NCI-H526 treated with DMSO at 0.1 percent for 48 hours (cell line): ENCODE data around the gene TMEM170A.
"Not testable (repeated sequence)": the region's sequence is repeated elsewhere in the genome, so short reads cannot be mapped to it uniquely, and the experiment has no call there.

Experiments
- DNase-seq: peaks from one replicate; lab custom pipeline; 2025; lab: John Stamatoyannopoulos, UW

TMEM170A gene

GRCh38 chr16:75464122-75464918 is at the start of gene TMEM170A:
Gene TMEM170A (minus strand): TSS chr16:75464689. CDS start chr16:75464600, 89 bp downstream.
- peak; percentile 86 for DNase-seq

GRCh38 chr16:75506574-75506973 is 42.1 kb upstream of the TMEM170A start:
- DNase-seq: no peak

- DNase-seq: no peak
Observed at GRCh38 chr16:75506107-75506506, 41.6 kb upstream of the TMEM170A start.

- DNase-seq: no peak
Observed at GRCh38 chr16:75503801-75504200, 39.3 kb upstream of the TMEM170A start.

- no peak for DNase-seq
Observed at GRCh38 chr16:75502916-75503605, 38.6 kb upstream of the TMEM170A start.

GRCh38 chr16:75501820-75502219 is 37.3 kb upstream of the TMEM170A start:
- DNase-seq: not testable (repeated sequence)

GRCh38 chr16:75501359-75501758 is 36.9 kb upstream of the TMEM170A start:
- no peak for DNase-seq

- not testable (repeated sequence) for DNase-seq
Observed at GRCh38 chr16:75498605-75499322, 34.3 kb upstream of the TMEM170A start.

- DNase-seq: no peak
Observed at GRCh38 chr16:75497558-75497957, 33.1 kb upstream of the TMEM170A start.

- peak; percentile 3 for DNase-seq
Observed at GRCh38 chr16:75495076-75495674, 30.7 kb upstream of the TMEM170A start, which contains the start of gene CHST6. Gene CHST6 (minus strand): TSS chr16:75495441. CDS start chr16:75479828, 15,613 bp downstream.

GRCh38 chr16:75494661-75495075 is 30.2 kb upstream of the TMEM170A start:
- peak; percentile 4 for DNase-seq

- DNase-seq: no peak
Observed at GRCh38 chr16:75494184-75494583, 29.7 kb upstream of the TMEM170A start.

GRCh38 chr16:75491876-75492275 is 27.4 kb upstream of the TMEM170A start:
- peak; percentile 19 for DNase-seq

- DNase-seq: no peak
Observed at GRCh38 chr16:75488322-75488721, 23.8 kb upstream of the TMEM170A start.

GRCh38 chr16:75486676-75487313 is 22.3 kb upstream of the TMEM170A start:
- DNase-seq: no peak

- DNase-seq: peak; percentile 77
Observed at GRCh38 chr16:75486014-75486675, 21.7 kb upstream of the TMEM170A start.

- DNase-seq: no peak
Observed at GRCh38 chr16:75485230-75486013, 20.9 kb upstream of the TMEM170A start.

- DNase-seq: no peak
Observed at GRCh38 chr16:75483222-75483621, 18.7 kb upstream of the TMEM170A start.

GRCh38 chr16:75482434-75483205 is 18.1 kb upstream of the TMEM170A start:
- DNase-seq: no peak
